LHCN-M2 (cell line): Measurements from ENCODE around the gene ERI3. TPM values are rescaled to one million over a fixed set of nuclear protein-coding genes. Genes with fewer than 3 reads are reported as not detected.

Experiments
- DNase-seq: peaks from one replicate; pipeline ENCODE4 v3.0.0-alpha.2; 2012; ENCODE audit warnings: low read depth
- total RNA-seq: library from RNA; depleted of rRNA; stranded (reverse); fragments of >200 nt; gene quantifications from 2 replicates; pipeline ENCODE4 v1.2.3, GENCODE V29; 2014

Gene ERI3
- total RNA-seq, 1 experiment from 2014 or later, result 59.7 TPM

- no peak for DNase-seq
Measured at GRCh38 chr1:44316231-44316759, 38.8 kb downstream of the ERI3 start.

- DNase-seq, result no peak
Measured at GRCh38 chr1:44315521-44315920, 39.5 kb downstream of the ERI3 start.

- no peak for DNase-seq
Measured at GRCh38 chr1:44314452-44314851, 40.6 kb downstream of the ERI3 start.

DNA sequence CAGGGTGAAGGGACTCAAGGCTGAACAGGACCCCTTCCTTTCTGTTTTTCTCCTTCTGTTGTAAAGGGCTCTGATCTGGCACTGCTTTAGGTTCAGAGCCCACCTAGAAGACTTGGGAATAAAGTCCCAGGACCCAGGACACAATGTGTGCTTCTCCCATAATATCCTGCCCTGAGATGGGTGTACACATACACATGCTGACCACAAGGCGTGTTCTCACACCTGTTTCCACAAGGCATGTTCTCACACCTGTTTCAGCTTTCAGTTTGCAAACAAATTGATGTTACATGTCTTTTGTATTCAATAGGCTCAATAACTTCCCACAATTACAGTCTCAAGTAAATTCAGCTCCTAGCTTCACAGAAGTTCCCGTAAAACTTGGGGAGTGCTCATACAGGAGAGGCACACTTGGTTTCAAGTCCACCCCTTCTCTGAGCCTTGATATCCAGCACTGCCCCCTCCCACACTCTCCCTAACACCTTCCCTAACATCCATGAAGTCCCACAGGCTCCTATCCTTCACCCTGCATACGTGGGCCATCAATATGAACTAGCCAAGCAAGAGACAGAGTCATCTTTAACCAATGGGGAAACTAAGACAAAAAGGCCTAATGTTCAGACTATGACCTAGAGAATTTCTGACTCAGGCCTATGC lies 41.7 kb downstream of the ERI3 start:
- DNase-seq, result peak; percentile 10

- no peak for DNase-seq
Measured at GRCh38 chr1:44312399-44313196, 42.5 kb downstream of the ERI3 start.

DNA sequence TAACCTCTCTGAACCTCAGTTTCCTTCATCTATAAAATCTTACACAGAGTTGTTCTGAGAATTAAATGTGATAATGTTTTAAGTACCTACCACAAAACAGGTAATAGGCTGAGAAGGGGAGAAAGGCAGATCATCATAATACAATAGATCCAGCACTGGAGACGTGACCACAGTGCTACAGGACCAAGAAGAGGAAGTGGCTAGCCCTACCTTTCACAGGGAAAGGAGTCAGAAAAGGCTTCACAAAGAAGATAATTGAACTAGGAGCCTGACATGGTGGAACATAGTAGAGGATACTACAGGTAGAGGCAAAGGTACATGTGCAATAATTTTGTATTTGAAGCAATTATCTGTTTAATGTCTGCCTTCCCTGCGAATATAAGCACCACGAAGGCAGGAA lies 45.1 kb downstream of the ERI3 start:
- DNase-seq, result no peak

GRCh38 chr1:44305962-44306422 lies 49.1 kb downstream of the ERI3 start:
- no peak for DNase-seq

- no peak for DNase-seq
Measured at GRCh38 chr1:44303532-44303931, 51.5 kb downstream of the ERI3 start.

DNA sequence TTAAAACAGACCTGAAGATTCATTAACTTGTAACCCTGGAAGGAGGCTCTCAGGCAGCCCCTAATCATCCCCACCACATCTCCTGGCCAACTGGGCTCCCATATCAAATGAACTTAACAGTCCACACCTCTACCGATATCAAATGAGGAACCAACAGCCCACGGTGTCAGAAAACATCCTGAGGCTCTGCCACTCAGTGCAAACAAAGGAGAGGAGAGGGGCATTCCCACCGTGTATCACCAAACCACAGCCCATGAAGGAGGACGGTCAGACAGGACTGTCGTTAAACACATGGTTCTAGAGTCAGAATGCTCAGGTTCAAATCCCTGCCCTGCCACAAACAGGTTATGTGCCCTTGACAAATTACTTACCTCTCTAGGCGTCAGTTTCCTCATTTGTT lies 52.5 kb downstream of the ERI3 start:
- DNase-seq, result no peak

- no peak for DNase-seq
Measured at GRCh38 chr1:44301442-44301841, 53.6 kb downstream of the ERI3 start.

DNA sequence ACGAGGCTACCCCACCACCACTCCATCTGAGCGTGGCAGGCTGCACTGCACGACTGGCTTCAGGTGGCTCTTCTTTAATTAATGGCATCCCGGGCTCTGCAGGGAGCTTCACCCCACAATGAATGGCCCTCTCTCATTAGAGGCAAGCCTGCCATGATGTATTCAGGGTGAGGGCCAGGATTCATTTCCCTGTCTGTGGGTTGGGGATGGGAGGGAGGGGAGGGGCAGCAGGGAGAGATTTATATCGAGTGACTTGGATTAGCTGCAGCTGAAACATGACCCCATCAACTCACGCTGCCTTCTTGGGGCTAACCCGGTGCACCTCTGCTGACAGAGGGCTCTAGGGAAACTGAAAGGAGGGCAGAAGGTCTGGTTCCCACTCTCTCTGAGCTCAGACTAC lies 54.2 kb downstream of the ERI3 start:
- DNase-seq, result no peak

- no peak for DNase-seq
Measured at GRCh38 chr1:44297695-44298400, 57.2 kb downstream of the ERI3 start.

DNA sequence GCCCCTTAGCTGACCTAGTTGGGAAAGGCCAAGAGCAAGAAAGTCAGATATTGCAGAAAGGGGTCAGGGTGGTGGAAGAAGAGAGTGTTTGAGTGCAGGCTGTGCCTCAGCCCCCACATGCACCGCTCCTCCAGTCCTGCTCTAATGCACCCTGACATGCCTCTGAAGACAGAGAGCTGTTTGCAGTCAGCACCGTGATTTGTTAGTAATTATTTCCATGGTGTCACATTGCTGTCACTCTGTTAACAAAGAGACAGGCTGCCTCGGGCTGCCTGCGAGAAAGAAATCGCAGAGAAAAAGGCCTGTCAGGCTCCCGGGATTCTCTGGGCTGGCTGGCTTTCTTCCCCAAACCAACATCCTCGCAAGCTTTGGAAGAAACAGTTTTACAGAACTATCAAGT lies 58.3 kb downstream of the ERI3 start:
- DNase-seq, result no peak

- no peak for DNase-seq
Measured at GRCh38 chr1:44296086-44296485, 59.0 kb downstream of the ERI3 start.

DNA sequence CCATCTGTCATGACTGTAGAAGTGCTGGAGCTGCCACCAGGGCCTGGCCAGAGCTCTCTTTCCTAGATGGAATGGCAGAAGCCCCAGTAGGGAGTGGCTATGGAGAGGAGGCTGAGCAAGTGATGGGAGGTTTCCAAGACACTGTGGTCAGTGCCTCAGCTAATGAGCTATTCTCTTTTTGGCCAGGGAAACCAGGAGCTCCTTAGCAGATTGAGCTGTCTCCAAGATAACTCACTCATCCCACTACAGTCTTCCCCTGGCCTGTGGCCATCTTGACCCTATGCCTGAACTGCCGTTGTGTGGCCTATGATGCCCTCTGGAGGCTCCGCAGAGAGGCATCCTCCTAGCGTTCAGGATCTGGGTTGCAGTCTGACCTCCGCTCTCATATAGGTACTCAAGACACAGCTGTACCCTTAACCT lies 60.5 kb downstream of the ERI3 start:
- DNase-seq, result peak; percentile 76

- DNase-seq, result no peak
Measured at GRCh38 chr1:44293761-44294315, 61.2 kb downstream of the ERI3 start.

DNA sequence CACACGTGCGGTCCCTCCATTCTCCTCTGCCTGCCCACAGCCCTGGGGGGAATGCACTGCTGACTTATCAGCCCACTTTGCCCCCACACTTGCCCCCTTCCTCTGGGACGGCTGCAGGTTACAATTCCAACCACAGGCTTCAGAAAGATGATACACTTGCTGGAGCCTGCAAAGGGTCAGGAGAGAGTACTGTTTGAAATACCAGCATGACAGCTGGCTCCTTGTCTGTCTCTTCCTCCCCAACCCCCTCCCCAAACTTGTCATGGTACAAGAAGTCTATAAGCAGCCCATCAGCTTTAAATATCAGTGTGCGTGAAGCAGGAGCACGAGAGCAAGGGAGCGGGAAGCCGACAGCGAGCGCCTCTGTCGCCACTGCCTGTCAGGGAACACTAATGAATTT lies 62.4 kb downstream of the ERI3 start:
- no peak for DNase-seq

DNA sequence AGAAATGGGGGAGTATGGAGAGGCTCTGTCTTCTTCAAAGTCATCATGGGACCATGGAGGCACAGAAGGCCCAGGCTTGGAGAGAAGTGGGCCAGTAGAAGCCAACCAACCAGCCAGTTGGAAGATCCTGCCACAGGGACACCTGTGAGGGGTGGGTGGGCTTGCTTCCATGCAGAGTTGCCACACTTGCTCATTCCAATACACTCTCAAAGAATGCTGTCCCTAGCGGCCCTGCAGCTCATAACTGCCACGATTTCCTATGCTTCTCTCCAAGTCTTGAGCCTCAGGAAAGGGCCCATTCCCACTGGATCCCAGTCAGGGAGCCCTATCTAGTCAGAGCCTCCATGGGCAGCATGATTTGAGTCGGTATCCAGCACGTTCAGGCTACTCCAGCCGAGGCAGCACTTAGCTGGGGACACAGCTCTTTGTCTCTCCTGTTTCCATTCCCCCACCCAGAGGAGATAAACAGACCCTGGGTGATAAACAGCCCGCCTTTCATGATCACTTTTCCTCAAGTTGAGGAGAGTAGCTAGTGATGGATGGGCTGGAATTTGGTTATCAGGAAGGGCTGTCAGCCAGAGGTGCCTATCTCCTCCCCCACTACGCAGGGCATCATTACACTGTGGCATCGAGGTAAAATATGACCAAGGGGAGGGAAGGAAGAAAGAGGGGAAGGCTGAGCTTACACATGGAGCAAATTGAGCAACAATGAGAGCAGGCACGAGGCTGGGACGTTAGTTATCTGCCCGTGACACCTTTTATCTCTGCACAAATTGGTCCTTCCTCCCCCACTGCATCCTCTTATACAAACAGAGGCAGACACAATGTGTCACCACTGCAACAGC lies 64.6 kb downstream of the ERI3 start:
- DNase-seq, result no peak

GRCh38 chr1:44289530-44289929 lies 65.5 kb downstream of the ERI3 start:
- no peak for DNase-seq

GRCh38 chr1:44288883-44289282 lies 66.2 kb downstream of the ERI3 start:
- no peak for DNase-seq

GRCh38 chr1:44284184-44284583 lies 70.9 kb downstream of the ERI3 start:
- DNase-seq, result no peak
